Measurements from ENCODE around the gene CMIP.

The CMIP gene

GRCh38 chr16:81611721-81612120, 167.1 kb downstream of the CMIP start:
- no peak for TF ChIP-seq CTCF (IDR thresholded peaks at IDR 0.05; ENCODE audit: unreplicated experiment in 3 of 3)
- Mint-ChIP-seq H3K9me3 (no peaks in the 10 kb centered on the region), H3K36me3 (ENCODE audit: low read depth) (peaks cover 17% of the 10 kb centered on the region), H3K4me1 (peaks cover 56% of the 10 kb centered on the region), H3K4me3 (no peak overlapping the region), H3K27me3 (ENCODE audit: low read depth) (no peaks in the 10 kb centered on the region), H3K27ac (peak overlapping the region in 2 of 3 experiments; percentile 20 to 27)

DNA sequence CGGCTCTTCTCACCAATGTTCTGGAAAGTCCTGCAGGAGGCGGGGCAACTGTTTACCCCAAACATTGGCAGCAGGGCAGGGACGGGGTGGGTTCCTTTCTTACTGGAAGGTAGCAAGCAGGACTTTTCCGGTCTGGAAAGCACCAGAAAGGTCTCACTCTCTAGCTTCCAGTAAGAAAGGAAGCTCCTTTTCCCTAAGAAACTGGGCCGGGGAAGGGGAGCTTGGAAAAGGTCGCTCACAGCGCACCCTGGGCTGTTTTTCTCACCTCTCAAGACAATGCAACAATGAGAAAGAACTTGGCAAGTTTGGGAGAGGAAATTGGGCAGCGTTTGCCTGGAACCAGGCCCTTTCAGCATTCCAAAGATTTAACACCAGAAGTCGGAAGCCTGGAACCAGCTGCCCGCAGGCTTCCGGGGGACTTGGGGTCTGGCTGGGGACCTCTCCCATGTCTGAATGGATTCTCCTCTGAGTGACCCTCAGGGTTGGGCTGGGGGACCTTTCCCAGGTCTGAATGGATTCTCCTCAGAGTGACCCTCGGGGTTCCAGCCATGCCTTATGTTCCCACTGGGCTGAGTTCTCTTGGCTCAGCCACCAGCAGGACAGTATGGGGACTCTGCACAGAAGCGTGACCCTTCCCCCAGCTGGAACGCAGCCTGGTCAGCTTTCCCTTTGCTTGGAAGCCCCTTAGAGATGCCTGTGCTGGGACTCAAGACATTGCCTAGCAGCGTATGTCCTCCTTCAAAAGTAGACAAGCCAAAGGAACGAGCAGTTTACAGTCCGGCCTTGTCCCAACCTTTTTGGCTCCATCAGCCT, 167.9 kb downstream of the CMIP start:
- no peak overlapping the region for H3K4me3 Mint-ChIP-seq
- H3K27ac Mint-ChIP-seq, result peak overlapping the region in 1 of 3 experiments; percentile 27
- no peaks in the 10 kb centered on the region for H3K9me3 Mint-ChIP-seq
- peaks cover 51% of the 10 kb centered on the region for H3K4me1 Mint-ChIP-seq
- peaks cover 18% of the 10 kb centered on the region for H3K36me3 Mint-ChIP-seq (ENCODE audit: low read depth)
- no peaks in the 10 kb centered on the region for H3K27me3 Mint-ChIP-seq (ENCODE audit: low read depth)
- TF ChIP-seq CTCF (IDR thresholded peaks at IDR 0.05; ENCODE audit: unreplicated experiment in 3 of 3), result no peak

DNA sequence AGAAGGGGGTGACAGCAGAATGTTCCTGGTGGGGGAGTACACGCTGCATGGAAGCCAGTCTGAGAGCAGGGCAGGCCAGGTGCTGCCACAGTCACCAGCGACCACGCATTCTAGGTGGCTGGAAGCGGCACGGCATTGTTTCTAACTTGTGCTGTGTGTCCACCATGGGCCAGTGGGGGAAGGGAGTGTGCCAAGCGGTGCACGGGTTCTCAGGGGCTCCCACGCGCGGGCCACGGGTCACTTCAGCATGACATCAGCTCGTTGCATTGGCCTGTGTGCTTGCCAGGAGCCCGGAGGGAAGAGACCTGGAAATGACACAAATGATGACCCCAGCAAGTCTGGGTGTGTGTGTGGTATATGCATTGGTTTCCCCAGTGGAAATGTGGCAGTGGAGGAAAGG, 169.6 kb downstream of the CMIP start:
- no peak for TF ChIP-seq CTCF (IDR thresholded peaks at IDR 0.05; ENCODE audit: unreplicated experiment in 3 of 3)
- H3K4me3 Mint-ChIP-seq, result no peak overlapping the region
- H3K4me1 Mint-ChIP-seq, result peaks cover 37% of the 10 kb centered on the region
- H3K9me3 Mint-ChIP-seq, result no peaks in the 10 kb centered on the region
- peaks cover 16% of the 10 kb centered on the region for H3K36me3 Mint-ChIP-seq (ENCODE audit: low read depth)
- no peak overlapping the region for H3K27ac Mint-ChIP-seq
- no peaks in the 10 kb centered on the region for H3K27me3 Mint-ChIP-seq (ENCODE audit: low read depth)

DNA sequence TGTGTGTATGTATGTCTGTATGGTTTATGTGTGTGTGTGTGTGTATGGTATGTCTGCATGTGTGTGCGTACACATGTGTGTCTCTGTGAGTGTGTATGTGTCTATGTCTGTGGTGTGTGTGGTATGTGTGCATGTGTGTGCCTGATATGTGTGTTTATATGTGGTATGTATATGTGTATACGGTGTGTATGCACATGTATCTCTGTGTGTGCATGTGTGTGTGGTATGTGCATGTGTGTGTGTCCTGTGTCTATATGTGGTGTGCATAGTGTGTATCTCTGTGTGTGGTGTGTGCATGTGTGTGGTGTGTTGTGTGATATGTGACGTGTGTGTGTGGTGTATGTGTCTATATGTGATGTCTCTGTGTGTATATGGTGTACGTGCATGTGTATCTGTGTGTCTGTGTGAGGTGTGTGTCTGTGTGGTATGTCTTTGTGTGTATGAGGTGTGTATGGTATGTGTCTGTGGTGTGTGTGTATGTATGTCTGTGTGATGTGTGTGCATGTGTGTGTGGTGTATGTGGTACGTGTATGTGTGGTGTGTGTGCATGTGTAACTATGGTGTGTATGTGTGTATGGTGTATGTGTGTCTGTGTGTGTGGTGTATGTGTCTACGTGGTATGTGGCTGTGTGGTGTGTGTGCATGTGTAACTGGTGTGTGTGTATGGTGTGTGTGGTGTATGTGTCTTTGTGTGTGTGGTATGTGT, 170.2 kb downstream of the CMIP start:
- TF ChIP-seq CTCF (IDR thresholded peaks at IDR 0.05; ENCODE audit: unreplicated experiment in 3 of 3), result no peak
- H3K27me3 Mint-ChIP-seq (ENCODE audit: low read depth), result no peaks in the 10 kb centered on the region
- no peaks in the 10 kb centered on the region for H3K9me3 Mint-ChIP-seq
- H3K36me3 Mint-ChIP-seq (ENCODE audit: low read depth), result peaks cover 18% of the 10 kb centered on the region
- H3K27ac Mint-ChIP-seq, result no peak overlapping the region
- H3K4me1 Mint-ChIP-seq, result peaks cover 31% of the 10 kb centered on the region
- no peak overlapping the region for H3K4me3 Mint-ChIP-seq

- Mint-ChIP-seq H3K4me1 (peaks cover 26% of the 10 kb centered on the region), H3K27me3 (ENCODE audit: low read depth) (no peaks in the 10 kb centered on the region), H3K36me3 (ENCODE audit: low read depth) (peaks cover 18% of the 10 kb centered on the region), H3K4me3 (no peak overlapping the region), H3K27ac (no peak overlapping the region), H3K9me3 (no peaks in the 10 kb centered on the region)
- TF ChIP-seq CTCF (IDR thresholded peaks at IDR 0.05; ENCODE audit: unreplicated experiment in 3 of 3), result no peak
These were observed 170.8 kb downstream of the CMIP start for GRCh38 chr16:81615411-81615810.
